Gastrocnemius medialis (tissue), 4 donors: ENCODE results near the gene TMEM175. TPM values are rescaled to one million over a fixed set of nuclear protein-coding genes. Genes with fewer than 3 reads are reported as not detected.

Experiments
- ATAC-seq, 2 donors: fragments of 150-250 bp; one replicate each; pipeline ENCODE4 v1.9.1; 2016
- DNase-seq, 2 donors: peaks; one replicate each; pipeline ENCODE4 v3.0.0-alpha.2; 2019
- H3K27ac ChIP-seq, 4 donors: fragments of 200-600 bp; sonication (generic); 1 replicate in 1 of 4; 2 replicates in 3 of 4; pipeline ENCODE4 v1.5.1; 2016 to 2018; ENCODE audit warnings: mild to moderate bottlenecking in 2 of 4, moderate library complexity in 1 of 4
- H3K27me3 ChIP-seq, 3 donors: fragments of 200-600 bp; sonication (generic) in 2 of 3; 1 replicate in 1 of 3; 2 replicates in 2 of 3; pipeline versions ENCODE4 v1.5.1 to v1.6.0; 2016 to 2019; ENCODE audit warnings: mild to moderate bottlenecking in 1 of 3, moderate library complexity in 1 of 3
- H3K36me3 ChIP-seq, 2 donors: fragments of 200-600 bp; sonication (generic) in 1 of 2; one replicate each; pipeline ENCODE4 v1.5.1; 2017 to 2018
- H3K4me1 ChIP-seq, 2 donors: fragments of 200-600 bp; sonication (generic) in 1 of 2; one replicate each; pipeline ENCODE4 v1.5.1; 2016 to 2017; ENCODE audit warnings: mild to moderate bottlenecking in 2 of 2
- H3K4me3 ChIP-seq, 4 donors: fragments of 200-600 bp; sonication (generic) in 3 of 4; 1 replicate in 1 of 4; 2 replicates in 3 of 4; pipeline ENCODE4 v1.5.1; 2016 to 2019; ENCODE audit warnings: mild to moderate bottlenecking in 2 of 4
- H3K9me3 ChIP-seq, 3 donors: fragments of 200-600 bp; sonication (generic) in 2 of 3; 1 replicate in 1 of 3; 2 replicates in 2 of 3; pipeline ENCODE4 v1.5.1; 2016 to 2019
- POLR2A ChIP-seq, 2 donors: fragments of 450-650 bp; IDR thresholded peaks; one replicate each; pipeline ENCODE4 v1.6.1; 2017; ENCODE audit warnings: antibody characterized with exemption in 2 of 2, mild to moderate bottlenecking in 2 of 2, moderate library complexity in 2 of 2
- in situ Hi-C, 4 donors: fragments of 200-750 bp; cut with MboI; loops; one replicate each; pipeline versions ENCODE4 v1.15.0 to v1.8.0; 2017; ENCODE audit warnings: low sequenced_read_pairs in 4 of 4
- intact Hi-C: fragments of 100-400 bp; cut with DNase I; formaldehyde crosslinking; loops from one replicate; pipeline ENCODE4 v1.15.1; 2023; ENCODE audit warnings: low total_unique reads
- total RNA-seq, 4 donors: library from RNA; depleted of rRNA; stranded (reverse); fragments of >200 nt; gene quantifications; one replicate each; pipeline versions ENCODE4 v1.1.0 to v1.2.3, GENCODE V29; 2016
- TF ChIP-seq, protein P1 (sequence below), 5 experiments: fragments of 450-650 bp in 3 of 5; fragments of 200-600 bp in 2 of 5; sonication (generic) in 2 of 5; IDR thresholded peaks in 4 of 5; conservative IDR thresholded peaks in 1 of 5; 1 replicate in 4 of 5; 2 replicates in 1 of 5; pipeline ENCODE4 v1.5.1; 2016 to 2019; ENCODE audit warnings: antibody characterized with exemption in 5 of 5, mild to moderate bottlenecking in 3 of 5, moderate library complexity in 3 of 5

TMEM175 gene
- total RNA-seq, 4 donors from 2014 or later = 15.3 to 29.6 (median 20.8) TPM

DNA sequence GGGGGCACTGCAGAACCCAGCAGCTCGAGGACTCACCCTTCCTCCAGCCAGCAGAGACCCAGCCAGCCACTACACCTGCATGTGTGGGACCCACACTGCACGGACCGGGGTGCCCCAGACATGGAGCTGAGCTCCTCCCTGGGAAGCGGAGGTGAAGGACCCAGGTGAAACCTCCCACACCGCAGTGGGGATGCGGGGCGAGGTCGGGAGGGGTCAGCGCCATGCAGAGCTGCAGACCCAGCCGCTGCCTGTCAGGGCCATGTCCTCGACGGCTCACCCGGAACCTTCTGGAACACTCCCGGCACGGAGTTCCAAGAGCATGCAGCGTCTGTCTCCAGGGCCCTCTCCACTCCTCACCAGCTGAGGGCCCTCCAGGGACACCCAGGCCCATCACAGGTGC lies 42.7 kb upstream of the TMEM175 start:
- in situ Hi-C loops (no loop called here), intact Hi-C loops (no loop called here)
- no peaks in the 10 kb centered on the region for H3K4me1 ChIP-seq
- DNase-seq (no peak), ATAC-seq (no peak)
- H3K36me3 ChIP-seq = peaks cover 0 to 57% of the 10 kb centered on the region in 2 donors
- H3K9me3 ChIP-seq = no peaks in the 10 kb centered on the region
- no peak overlapping the region for H3K27ac ChIP-seq
- TF ChIP-seq POLR2A (IDR thresholded peaks at IDR 0.05) = no peak
- TF ChIP-seq, protein P1, sequence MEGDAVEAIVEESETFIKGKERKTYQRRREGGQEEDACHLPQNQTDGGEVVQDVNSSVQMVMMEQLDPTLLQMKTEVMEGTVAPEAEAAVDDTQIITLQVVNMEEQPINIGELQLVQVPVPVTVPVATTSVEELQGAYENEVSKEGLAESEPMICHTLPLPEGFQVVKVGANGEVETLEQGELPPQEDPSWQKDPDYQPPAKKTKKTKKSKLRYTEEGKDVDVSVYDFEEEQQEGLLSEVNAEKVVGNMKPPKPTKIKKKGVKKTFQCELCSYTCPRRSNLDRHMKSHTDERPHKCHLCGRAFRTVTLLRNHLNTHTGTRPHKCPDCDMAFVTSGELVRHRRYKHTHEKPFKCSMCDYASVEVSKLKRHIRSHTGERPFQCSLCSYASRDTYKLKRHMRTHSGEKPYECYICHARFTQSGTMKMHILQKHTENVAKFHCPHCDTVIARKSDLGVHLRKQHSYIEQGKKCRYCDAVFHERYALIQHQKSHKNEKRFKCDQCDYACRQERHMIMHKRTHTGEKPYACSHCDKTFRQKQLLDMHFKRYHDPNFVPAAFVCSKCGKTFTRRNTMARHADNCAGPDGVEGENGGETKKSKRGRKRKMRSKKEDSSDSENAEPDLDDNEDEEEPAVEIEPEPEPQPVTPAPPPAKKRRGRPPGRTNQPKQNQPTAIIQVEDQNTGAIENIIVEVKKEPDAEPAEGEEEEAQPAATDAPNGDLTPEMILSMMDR (IDR thresholded peaks at IDR 0.05 in 4 of 5, conservative IDR thresholded peaks at IDR 0.05 in 1 of 5) = no peak
- H3K4me3 ChIP-seq = no peak overlapping the region
- H3K27me3 ChIP-seq = no peaks in the 10 kb centered on the region

DNA sequence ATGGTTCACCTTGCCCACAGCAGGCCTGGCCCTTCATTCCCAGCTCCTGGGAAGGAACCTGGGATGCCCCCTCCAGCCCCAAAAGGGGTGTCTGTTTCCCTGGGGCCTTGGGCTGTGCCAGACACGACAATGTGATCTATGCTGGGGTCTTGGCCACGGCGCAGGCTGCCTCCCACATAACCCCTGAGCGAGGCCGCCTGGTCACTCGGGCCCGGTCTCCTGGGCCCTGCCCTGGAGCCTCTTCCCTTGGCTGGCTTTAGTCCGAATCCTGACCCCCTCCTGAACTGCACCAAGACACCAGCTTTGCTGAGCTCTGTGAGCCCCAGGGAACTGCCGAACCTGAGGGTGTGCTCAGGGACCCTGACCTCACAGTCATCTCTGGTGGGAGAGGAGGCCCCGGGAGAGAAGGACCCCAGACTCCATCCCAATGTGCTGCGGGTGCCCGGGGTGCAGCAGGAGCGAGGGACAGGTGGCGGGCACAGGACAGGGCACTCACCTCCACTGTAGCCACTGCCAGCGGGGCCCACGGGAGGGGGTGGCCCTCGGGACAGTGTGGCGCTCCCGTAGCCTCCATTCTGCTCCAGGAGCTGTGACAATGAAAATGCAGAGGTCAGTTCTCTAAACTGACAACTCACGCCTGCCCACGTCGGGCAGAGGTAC lies 42.1 kb upstream of the TMEM175 start:
- H3K36me3 ChIP-seq = peaks cover 0 to 57% of the 10 kb centered on the region in 2 donors
- intact Hi-C loops (no loop called here), in situ Hi-C loops (no loop called here)

DNA sequence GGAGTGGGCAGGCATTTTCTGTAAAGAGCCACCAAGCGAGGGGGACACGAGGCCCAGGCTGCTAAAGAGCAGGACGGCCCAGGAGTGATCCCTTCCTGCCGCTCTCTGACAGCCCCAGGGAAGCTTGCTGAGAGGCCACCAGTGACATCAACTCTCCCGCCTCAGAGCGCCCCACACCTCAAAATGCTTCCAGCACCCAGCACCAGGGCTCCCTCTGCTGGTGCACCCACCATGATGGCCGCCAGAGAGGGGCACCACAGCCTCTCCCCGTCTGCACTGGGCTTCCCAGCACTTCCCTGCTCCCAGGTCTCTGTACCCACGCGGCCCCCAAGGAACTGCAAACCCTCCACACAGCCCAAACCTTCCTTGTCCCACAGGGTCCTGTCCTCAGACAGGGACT lies 40.5 kb upstream of the TMEM175 start:
- Histone ChIP-seq H3K9me3 (no peaks in the 10 kb centered on the region), H3K27ac (no peak overlapping the region), H3K36me3 (peaks cover 0 to 63% of the 10 kb centered on the region in 2 donors), H3K4me3 (no peak overlapping the region), H3K4me1 (no peaks in the 10 kb centered on the region), H3K27me3 (no peaks in the 10 kb centered on the region)
- ATAC-seq (no peak), DNase-seq (no peak)
- in situ Hi-C loops (no loop called here), intact Hi-C loops (no loop called here)
- TF ChIP-seq, protein P1 (IDR thresholded peaks at IDR 0.05 in 4 of 5, conservative IDR thresholded peaks at IDR 0.05 in 1 of 5) = no peak
- no peak for TF ChIP-seq POLR2A (IDR thresholded peaks at IDR 0.05)

More for the DNA sequence above, 42.1 kb upstream of the TMEM175 start:
- no peak for ATAC-seq
- no peaks in the 10 kb centered on the region for H3K4me1 ChIP-seq
- no peaks in the 10 kb centered on the region for H3K9me3 ChIP-seq
- H3K27ac ChIP-seq = no peak overlapping the region
- no peak overlapping the region for H3K4me3 ChIP-seq
- no peaks in the 10 kb centered on the region for H3K27me3 ChIP-seq
- DNase-seq = no peak
- no peak for TF ChIP-seq POLR2A (IDR thresholded peaks at IDR 0.05)
- TF ChIP-seq, protein P1 (IDR thresholded peaks at IDR 0.05 in 4 of 5, conservative IDR thresholded peaks at IDR 0.05 in 1 of 5) = no peak

DNA sequence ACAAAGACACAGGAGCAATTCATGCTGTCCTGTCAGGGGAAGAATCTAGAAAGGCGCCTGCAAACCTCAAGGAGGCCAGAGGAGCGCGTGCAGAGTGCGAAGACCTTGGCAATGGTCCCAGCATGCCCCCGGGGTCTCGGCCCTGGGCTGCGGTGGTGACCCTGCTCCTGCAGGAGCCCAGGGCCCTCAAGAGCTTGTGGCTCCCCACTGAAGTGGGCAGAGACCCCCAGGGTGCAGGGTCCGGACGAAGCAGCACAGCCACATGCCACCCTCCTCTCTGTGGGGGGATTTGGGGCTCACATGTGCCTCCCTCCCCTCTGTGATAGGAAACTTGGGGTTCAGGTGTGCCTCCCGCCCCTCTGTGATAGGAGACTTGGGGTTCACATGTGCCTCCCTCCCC lies 39.5 kb upstream of the TMEM175 start:
- H3K27ac ChIP-seq = no peak overlapping the region
- DNase-seq (no peak), ATAC-seq (no peak)
- in situ Hi-C loops (no loop called here), intact Hi-C loops (no loop called here)
- H3K36me3 ChIP-seq = peaks cover 0 to 73% of the 10 kb centered on the region in 2 donors
- H3K4me1 ChIP-seq = no peaks in the 10 kb centered on the region
- no peak overlapping the region for H3K4me3 ChIP-seq
- H3K9me3 ChIP-seq = no peaks in the 10 kb centered on the region
- TF ChIP-seq, protein P1 (IDR thresholded peaks at IDR 0.05 in 4 of 5, conservative IDR thresholded peaks at IDR 0.05 in 1 of 5) = no peak
- TF ChIP-seq POLR2A (IDR thresholded peaks at IDR 0.05) = no peak
- no peaks in the 10 kb centered on the region for H3K27me3 ChIP-seq
